Measurements from ENCODE around the gene DMXL2.
"Not testable (repeated sequence)": the region's sequence is repeated elsewhere in the genome, so short reads cannot be mapped to it uniquely, and the experiment has no call there.

DMXL2 gene

GRCh38 chr15:51622604-51623370 lies at the start of gene DMXL2:
Gene DMXL2, minus strand, starts transcription at chr15:51622771. Its CDS starts 226 bp downstream, at chr15:51622545.
- DNase-seq, result peak; percentile 4 to 39 (median 27)

GRCh38 chr15:51672155-51672687 lies 49.6 kb upstream of the DMXL2 start:
- no peak for DNase-seq

GRCh38 chr15:51669381-51669780 lies 46.8 kb upstream of the DMXL2 start:
- DNase-seq, result no peak

GRCh38 chr15:51668446-51668845 lies 45.9 kb upstream of the DMXL2 start:
- DNase-seq, result no peak

GRCh38 chr15:51667478-51667877 lies 44.9 kb upstream of the DMXL2 start:
- no peak for DNase-seq

GRCh38 chr15:51661072-51661471 lies 38.5 kb upstream of the DMXL2 start:
- no peak for DNase-seq

- DNase-seq, result no peak
Observed at GRCh38 chr15:51658664-51659063, 36.1 kb upstream of the DMXL2 start.

GRCh38 chr15:51655401-51656057 lies 33.0 kb upstream of the DMXL2 start:
- not testable (repeated sequence) for DNase-seq

- DNase-seq, result no peak
Observed at GRCh38 chr15:51652084-51652668, 29.6 kb upstream of the DMXL2 start.

GRCh38 chr15:51649659-51650521 lies 27.3 kb upstream of the DMXL2 start:
- DNase-seq, result peak in 2 of 4 experiments; percentile 4 to 5

- DNase-seq, result not testable (repeated sequence)
Observed at GRCh38 chr15:51648643-51649042, 26.1 kb upstream of the DMXL2 start.

GRCh38 chr15:51648101-51648500 lies 25.5 kb upstream of the DMXL2 start:
- not testable (repeated sequence) for DNase-seq

GRCh38 chr15:51647128-51647562 lies 24.6 kb upstream of the DMXL2 start:
- no peak for DNase-seq

- DNase-seq, result no peak
Observed at GRCh38 chr15:51642696-51643095, 20.1 kb upstream of the DMXL2 start.

- DNase-seq, result no peak
Observed at GRCh38 chr15:51641490-51642130, 19.0 kb upstream of the DMXL2 start.

GRCh38 chr15:51634591-51635198 lies 12.1 kb upstream of the DMXL2 start:
- no peak for DNase-seq

- DNase-seq, result no peak
Observed at GRCh38 chr15:51629612-51630011, 7.0 kb upstream of the DMXL2 start.

GRCh38 chr15:51625236-51625635 lies 2.7 kb upstream of the DMXL2 start:
- DNase-seq, result no peak

GRCh38 chr15:51624022-51624421 lies 1.5 kb upstream of the DMXL2 start:
- no peak for DNase-seq

- DNase-seq, result no peak
Observed at GRCh38 chr15:51623386-51623938, 891 bp upstream of the DMXL2 start.

GRCh38 chr15:51621936-51622603 lies 501 bp downstream of the DMXL2 start:
- no peak for DNase-seq

Data from activated CD4-positive, CD25-positive, alpha-beta regulatory T cell (primary cell).